HepG2 (cell line): Measurements from ENCODE around the gene ATP6V0A1. TPM values are rescaled to one million over a fixed set of nuclear protein-coding genes. Genes with fewer than 3 reads are reported as not detected.
A peak's percentile ranks its signal among the peaks of the same experiment; 100 is the strongest.

Source experiments
- ATAC-seq: fragments of 200-7000 bp; cut with Tn5 transposase; 3 replicates; pipeline ENCODE4 v1.9.1; 2020; ENCODE audit warnings: mild to moderate bottlenecking, moderate library complexity
- BruUV-seq: library from RNA; stranded (reverse); fragments of 400-500 nt; replicated peaks from 2 replicates; lab custom pipeline; 2021; lab: Mats Ljungman, UMichigan
- CTCF ChIA-PET: fragments of 300-600 bp; formaldehyde crosslinking; extraction: SDS; loops from one replicate; lab custom pipeline; 2021; ENCODE audit warnings: low total read pairs, inconsistent platforms, low intra/inter-chr PET ratio; lab: Yijun Ruan, JAX
- POLR2A ChIA-PET: fragments of 350-600 bp; sonication (Branson Sonifier 250); formaldehyde crosslinking; loops from one replicate; lab custom pipeline; 2020; ENCODE audit warnings: antibody characterized with exemption, inconsistent platforms; lab: Yijun Ruan, JAX
- DNase-seq: peaks from one replicate; pipeline ENCODE4 v3.0.0-alpha.2; 2015; ENCODE audit warnings: low spot score
- FAIRE-seq: peaks from 3 replicates; lab custom pipeline; 2011; peaks lifted over from hg19 to GRCh38; lab: Jason Lieb, UNC
- H2AFZ ChIP-seq: one replicate; pipeline ENCODE4 v1.6.1; 2011; ENCODE audit warnings: low read length, inconsistent platforms
- H3K27ac ChIP-seq: fragments of 300-600 bp; 3 replicates; pipeline ENCODE4 v1.8.0; 2011; ENCODE audit warnings: mixed run types, mild to moderate bottlenecking, mixed read lengths, low read length, inconsistent platforms; ENCODE audit not compliant: insufficient read depth; ENCODE audit errors: extremely low read length
- H3K27me3 ChIP-seq, 2 experiments: fragments of 200-600 bp in 1 of 2; 2 replicates in 1 of 2; 3 replicates in 1 of 2; pipeline versions ENCODE4 v1.6.0 to v1.8.0; 2011; ENCODE audit warnings: low read length in 2 of 2, mild to moderate bottlenecking in 2 of 2, moderate library complexity in 2 of 2, inconsistent platforms in 1 of 2; ENCODE audit not compliant: insufficient read depth in 2 of 2, control insufficient read depth in 1 of 2
- H3K36me3 ChIP-seq, 2 experiments: fragments of 200-600 bp in 1 of 2; replicated peaks in 1 of 2; 2 replicates in 1 of 2; 3 replicates in 1 of 2; pipeline versions ENCODE4 v1.5.1 to v1.8.0; 2011; ENCODE audit warnings: low read length in 2 of 2, inconsistent platforms in 1 of 2; ENCODE audit not compliant: insufficient read depth in 2 of 2, control insufficient read depth in 1 of 2
- H3K4me1 ChIP-seq: 2 replicates; pipeline ENCODE4 v1.5.1; 2012; ENCODE audit warnings: low read length, inconsistent platforms; ENCODE audit not compliant: insufficient read depth
- H3K4me2 ChIP-seq: 2 replicates; pipeline ENCODE4 v1.6.0; 2011; ENCODE audit warnings: low read depth, low read length, inconsistent platforms
- H3K4me3 ChIP-seq, 3 experiments: fragments of 200-600 bp in 1 of 3; sonication (generic), shearing (Covaris generic) in 1 of 3; replicated peaks in 1 of 3; 2 replicates each; pipeline ENCODE4 v1.5.1; 2011 to 2016; ENCODE audit warnings: low read length in 3 of 3, inconsistent platforms in 2 of 3, low read depth in 2 of 3, mild to moderate bottlenecking in 2 of 3, control low read depth in 1 of 3, mixed read lengths in 1 of 3; ENCODE audit not compliant: insufficient read depth in 1 of 3
- H3K79me2 ChIP-seq: one replicate; pipeline ENCODE4 v1.6.1; 2011; ENCODE audit warnings: low read length, inconsistent platforms; ENCODE audit not compliant: insufficient read depth
- H3K9ac ChIP-seq: 2 replicates; pipeline ENCODE4 v1.6.0; 2011; ENCODE audit warnings: mild to moderate bottlenecking, low read depth, low read length, inconsistent platforms; ENCODE audit not compliant: insufficient read depth
- H3K9me3 ChIP-seq: 2 replicates; pipeline ENCODE4 v1.5.1; 2012; ENCODE audit warnings: mild to moderate bottlenecking, low read length
- H4K20me1 ChIP-seq: 2 replicates; pipeline ENCODE4 v1.6.0; 2011; ENCODE audit warnings: inconsistent platforms, mild to moderate bottlenecking, low read length, moderate library complexity; ENCODE audit not compliant: insufficient read depth
- PAWR ChIP-seq: sonication (generic); formaldehyde crosslinking; IDR thresholded peaks from 2 replicates; pipeline ENCODE4 v1.4.0; 2020; ENCODE audit warnings: missing genetic modification reagents, mild to moderate bottlenecking, borderline replicate concordance
- POLR2A ChIP-seq, 2 experiments: IDR thresholded peaks; 2 replicates each; pipeline ENCODE4 v1.6.1; 2011; ENCODE audit warnings: low read depth in 2 of 2, low read length in 2 of 2, mild to moderate bottlenecking in 1 of 2, moderate library complexity in 1 of 2; ENCODE audit not compliant: insufficient read depth in 1 of 2
- ZNF24 ChIP-seq: fragments of 450-650 bp; IDR thresholded peaks from 2 replicates; pipeline ENCODE4 v1.6.1; 2017; ENCODE audit warnings: antibody characterized with exemption, mild to moderate bottlenecking
- ZNF790 ChIP-seq: sonication (generic); formaldehyde crosslinking; IDR thresholded peaks from 2 replicates; pipeline ENCODE4 v1.8.0; 2022; ENCODE audit warnings: missing genetic modification reagents, mild to moderate bottlenecking, borderline replicate concordance
- ZUFSP ChIP-seq: sonication (generic); formaldehyde crosslinking; IDR thresholded peaks from 2 replicates; pipeline ENCODE4 v1.9.0; 2021; ENCODE audit warnings: missing genetic modification reagents, mild to moderate bottlenecking, borderline replicate concordance
- WGBS: methylation state at CpG from one replicate; pipeline ENCODE4 v1.1.6; 2017; ENCODE audit warnings: low lambda C conversion rate; 5-methylcytosine and 5-hydroxymethylcytosine counted together
- in situ Hi-C: cut with HindIII; loops from 2 replicates; pipeline ENCODE4 v1.10.0; 2017; ENCODE audit warnings: low pct_unique_long_range_greater_than_20kb; ENCODE audit not compliant: extremely low pct_ligation_motif_present
- intact Hi-C: fragments of 100-400 bp; cut with micrococcal nuclease; formaldehyde crosslinking; loops from one replicate; pipeline ENCODE4 v1.10.0; 2022; ENCODE audit not compliant: unreplicated experiment
- polyA plus RNA-seq, 8 experiments: library from polyadenylated mRNA; depleted of rRNA in 3 of 8; stranded (reverse) in 7 of 8; unstranded in 1 of 8; fragments of >200 nt; fragmentation: Illumina TruSeq in 4 of 8; extraction: Trizol in 4 of 8; gene quantifications; 2 replicates each; pipeline versions ENCODE4 v1.2.1 to v1.2.3, GENCODE V29; 2011 to 2016; ENCODE audit warnings: low read depth in 4 of 8, missing spikeins in 1 of 8, mixed read lengths in 1 of 8; ENCODE audit not compliant: insufficient read depth in 1 of 8
- total RNA-seq, 5 experiments: library from RNA; depleted of rRNA; stranded (reverse); fragments of >200 nt; fragmentation: Illumina TruSeq; extraction: Trizol; gene quantifications; 2 replicates each; pipeline ENCODE4 v1.2.3, GENCODE V29; 2016; ENCODE audit warnings: low read depth in 1 of 5
- TF ChIP-seq, protein P1 (sequence below): sonication (generic); formaldehyde crosslinking; IDR thresholded peaks from 2 replicates; pipeline ENCODE4 v1.5.0; 2020; ENCODE audit warnings: mild to moderate bottlenecking, missing genetic modification reagents, borderline replicate concordance
- TF ChIP-seq, protein P2 (sequence below): sonication (generic); formaldehyde crosslinking; IDR thresholded peaks from 2 replicates; pipeline ENCODE4 v1.8.0; 2022; ENCODE audit warnings: mild to moderate bottlenecking, missing genetic modification reagents, moderate library complexity

The ATP6V0A1 gene
- total and polyA plus RNA-seq, 2 of the 13 experiments (the other 11 are each of a cell fraction or from before 2014, with no cell fraction given), result 27.9 to 54.1 TPM

DNA sequence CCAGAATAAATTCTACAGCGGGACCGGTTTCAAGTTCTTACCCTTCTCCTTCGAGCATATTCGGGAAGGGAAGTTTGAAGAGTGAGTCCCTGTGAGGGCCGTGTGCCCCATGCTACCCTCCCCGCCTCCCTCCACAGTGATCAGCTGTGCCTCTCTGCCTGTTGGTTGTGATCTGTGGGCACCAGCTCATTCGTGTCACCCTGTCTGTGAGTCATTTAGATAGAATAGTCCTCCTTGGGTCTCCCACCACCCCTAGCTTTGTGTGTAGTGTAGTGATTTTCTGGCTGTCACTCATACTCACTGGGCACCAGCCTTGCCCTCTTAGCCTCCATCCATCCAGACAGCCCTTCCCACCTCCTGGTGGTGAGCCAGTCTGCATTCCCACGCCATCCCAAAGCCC is 62.4 kb downstream of the ATP6V0A1 start:
- WGBS, result 91% methylated on average over 8 of the region's 8 CpGs
- Histone ChIP-seq H3K27me3 (no peaks in the 10 kb centered on the region), H3K27ac (peak overlapping the region; percentile 70), H3K79me2 (no peaks in the 10 kb centered on the region), H3K4me3 (no peak overlapping the region), H2AFZ (no peak overlapping the region), H3K9me3 (no peaks in the 10 kb centered on the region), H4K20me1 (no peaks in the 10 kb centered on the region), H3K9ac (peak overlapping the region; percentile 7; the same call in 1 of the 2 replicates), H3K36me3 (peaks cover 9 to 10% of the 10 kb centered on the region in 2 experiments; a peak in 4 of 5 replicates), H3K4me2 (0 out of 2 replicates have a peak overlapping the region, but pooled peaks have one; percentile 53), H3K4me1 (peaks cover 81% of the 10 kb centered on the region)
- ATAC-seq, result no peak
- in situ Hi-C loops, result loop anchor here (5.0 kb wide), 1 partner anchor 199 kb away; no protein-coding TSS in a partner anchor
- TF ChIP-seq PAWR (no peak), ZUFSP (CRISPR knock-in tag) (no peak), POLR2A (IDR thresholded peaks at IDR 0.05; ENCODE audit: insufficient read depth in 1 of 2, low read depth in 2 of 2, low read length in 2 of 2) (peak in 1 of 2 experiments; percentile 16; a peak in 1 of 4 replicates), ZNF24 (no peak), ZNF790 (CRISPR knock-in tag) (0 out of 2 replicates have a peak, but pooled peaks have one; percentile 1)
- TF ChIP-seq, protein P1, sequence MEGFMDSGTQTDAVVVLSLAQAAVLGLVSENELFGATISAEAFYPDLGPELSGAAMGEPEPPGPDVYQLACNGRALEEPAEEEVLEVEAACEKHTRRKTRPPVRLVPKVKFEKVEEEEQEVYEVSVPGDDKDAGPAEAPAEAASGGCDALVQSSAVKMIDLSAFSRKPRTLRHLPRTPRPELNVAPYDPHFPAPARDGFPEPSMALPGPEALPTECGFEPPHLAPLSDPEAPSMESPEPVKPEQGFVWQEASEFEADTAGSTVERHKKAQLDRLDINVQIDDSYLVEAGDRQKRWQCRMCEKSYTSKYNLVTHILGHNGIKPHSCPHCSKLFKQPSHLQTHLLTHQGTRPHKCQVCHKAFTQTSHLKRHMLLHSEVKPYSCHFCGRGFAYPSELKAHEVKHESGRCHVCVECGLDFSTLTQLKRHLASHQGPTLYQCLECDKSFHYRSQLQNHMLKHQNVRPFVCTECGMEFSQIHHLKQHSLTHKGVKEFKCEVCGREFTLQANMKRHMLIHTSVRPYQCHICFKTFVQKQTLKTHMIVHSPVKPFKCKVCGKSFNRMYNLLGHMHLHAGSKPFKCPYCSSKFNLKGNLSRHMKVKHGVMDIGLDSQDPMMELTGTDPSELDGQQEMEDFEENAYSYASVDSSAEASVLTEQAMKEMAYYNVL (CRISPR knock-in tag), result no peak
- TF ChIP-seq, protein P2, sequence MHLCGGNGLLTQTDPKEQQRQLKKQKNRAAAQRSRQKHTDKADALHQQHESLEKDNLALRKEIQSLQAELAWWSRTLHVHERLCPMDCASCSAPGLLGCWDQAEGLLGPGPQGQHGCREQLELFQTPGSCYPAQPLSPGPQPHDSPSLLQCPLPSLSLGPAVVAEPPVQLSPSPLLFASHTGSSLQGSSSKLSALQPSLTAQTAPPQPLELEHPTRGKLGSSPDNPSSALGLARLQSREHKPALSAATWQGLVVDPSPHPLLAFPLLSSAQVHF (CRISPR knock-in tag), result no peak
- FAIRE-seq, result no peak
- BruUV-seq, result no TSS peak
- ChIA-PET POLR2A (interaction anchor here (1.4 to 4.3 kb wide), 12 partner anchors 10 to 209 kb away, joined by 3 to 52 read pairs (median 9); partner anchors contain the start of genes CAVIN1, NAGLU and STAT3), CTCF (no interaction called here)
- no peak for DNase-seq
- intact Hi-C loops, result no loop called here
